Colonic mucosa (tissue), 4 donors: ENCODE data around the gene FRMD3. TPM values are rescaled to one million over a fixed set of nuclear protein-coding genes. Genes with fewer than 3 reads are reported as not detected.

Experiments
- DNase-seq: peaks from one replicate; pipeline ENCODE4 v3.0.0-alpha.2; 2020
- H3K27ac ChIP-seq: fragments of 200-600 bp; one replicate; pipeline ENCODE4 v1.8.0; 2021
- H3K27me3 ChIP-seq: fragments of 200-600 bp; one replicate; pipeline ENCODE4 v1.8.0; 2021
- H3K36me3 ChIP-seq: fragments of 200-600 bp; one replicate; pipeline ENCODE4 v1.8.0; 2021
- H3K4me1 ChIP-seq: fragments of 200-600 bp; one replicate; pipeline ENCODE4 v1.8.0; 2021; ENCODE audit warnings: mild to moderate bottlenecking
- H3K4me3 ChIP-seq: fragments of 200-600 bp; one replicate; pipeline ENCODE4 v1.8.0; 2021
- H3K9ac ChIP-seq, 2 donors: one replicate each; pipeline ENCODE4 v1.7.0; 2013; ENCODE audit warnings: control low read depth in 2 of 2, low read depth in 2 of 2, low read length in 2 of 2
- H3K9me3 ChIP-seq: fragments of 200-600 bp; one replicate; pipeline ENCODE4 v1.8.0; 2021
- intact Hi-C: fragments of 100-400 bp; cut with DNase I; formaldehyde crosslinking; loops from one replicate; pipeline ENCODE4 v1.14.1; 2022
- total RNA-seq, 2 donors: library from RNA; stranded (reverse); fragmentation: NEBNext Ultra II Directional in 1 of 2; extraction: Animal tissue kit (Norgen Biotek cat#: 25700) in 1 of 2; gene quantifications; one replicate each; pipeline ENCODE4 v1.2.1, GENCODE V29; 2021
- TF ChIP-seq, protein P1 (sequence below): fragments of 200-600 bp; IDR thresholded peaks from one replicate; pipeline ENCODE4 v1.8.0; 2022; ENCODE audit warnings: antibody characterized with exemption, mild to moderate bottlenecking
- donor health status: healthy.
- donor health status: DM: no; HTN: no; CAD: no.
- donor health status: DM: no; HTN: no; CAD: no.

Gene FRMD3
- total RNA-seq, 2 donors from 2014 or later = 14.7 to 21.3 TPM

DNA sequence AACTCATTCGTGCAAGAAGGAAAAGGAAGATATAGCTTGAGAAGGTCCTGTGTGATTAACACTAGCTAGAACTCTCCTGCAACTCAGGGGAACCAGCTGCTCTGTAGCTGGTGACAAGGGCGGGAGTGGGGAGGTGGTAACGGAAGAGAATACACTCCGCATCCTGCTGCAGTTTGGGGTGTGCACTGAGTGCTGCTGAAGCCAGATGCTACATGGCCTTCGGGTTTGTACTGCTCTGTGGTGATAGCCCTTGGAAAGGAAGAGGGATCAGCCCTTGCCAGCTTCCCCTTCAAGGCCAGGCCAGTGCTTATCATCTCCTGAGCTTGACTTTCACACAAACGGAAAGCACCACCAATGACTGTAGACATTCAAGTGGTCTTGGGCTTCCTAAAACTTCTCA lies 34.3 kb downstream of the FRMD3 start:
- Histone ChIP-seq H3K27ac (no peak overlapping the region), H3K27me3 (no peaks in the 10 kb centered on the region), H3K36me3 (no peaks in the 10 kb centered on the region), H3K4me1 (no peaks in the 10 kb centered on the region), H3K4me3 (no peak overlapping the region), H3K9ac (no peak overlapping the region), H3K9me3 (no peaks in the 10 kb centered on the region)
- no peak for DNase-seq
- TF ChIP-seq, protein P1, sequence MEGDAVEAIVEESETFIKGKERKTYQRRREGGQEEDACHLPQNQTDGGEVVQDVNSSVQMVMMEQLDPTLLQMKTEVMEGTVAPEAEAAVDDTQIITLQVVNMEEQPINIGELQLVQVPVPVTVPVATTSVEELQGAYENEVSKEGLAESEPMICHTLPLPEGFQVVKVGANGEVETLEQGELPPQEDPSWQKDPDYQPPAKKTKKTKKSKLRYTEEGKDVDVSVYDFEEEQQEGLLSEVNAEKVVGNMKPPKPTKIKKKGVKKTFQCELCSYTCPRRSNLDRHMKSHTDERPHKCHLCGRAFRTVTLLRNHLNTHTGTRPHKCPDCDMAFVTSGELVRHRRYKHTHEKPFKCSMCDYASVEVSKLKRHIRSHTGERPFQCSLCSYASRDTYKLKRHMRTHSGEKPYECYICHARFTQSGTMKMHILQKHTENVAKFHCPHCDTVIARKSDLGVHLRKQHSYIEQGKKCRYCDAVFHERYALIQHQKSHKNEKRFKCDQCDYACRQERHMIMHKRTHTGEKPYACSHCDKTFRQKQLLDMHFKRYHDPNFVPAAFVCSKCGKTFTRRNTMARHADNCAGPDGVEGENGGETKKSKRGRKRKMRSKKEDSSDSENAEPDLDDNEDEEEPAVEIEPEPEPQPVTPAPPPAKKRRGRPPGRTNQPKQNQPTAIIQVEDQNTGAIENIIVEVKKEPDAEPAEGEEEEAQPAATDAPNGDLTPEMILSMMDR = no peak
- intact Hi-C loops = no loop called here

DNA sequence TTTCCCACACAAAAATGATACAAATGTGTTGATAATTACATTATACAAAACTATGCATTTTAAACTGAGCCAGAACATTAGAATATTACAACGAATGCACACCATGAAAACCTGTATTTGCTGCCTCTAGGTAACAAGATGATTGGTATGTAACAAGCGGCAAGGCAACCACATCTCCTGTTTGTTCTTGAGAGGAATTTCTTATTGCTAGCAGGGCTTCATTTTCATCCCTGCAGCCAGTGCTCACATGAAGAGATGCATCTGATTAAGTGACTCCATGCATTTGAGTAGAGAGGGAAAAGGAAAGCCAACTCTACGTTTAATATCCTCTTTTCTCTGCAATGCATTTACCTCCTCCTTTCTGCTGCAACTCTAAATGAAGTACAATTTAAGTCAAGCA lies 36.6 kb downstream of the FRMD3 start:
- intact Hi-C loops = no loop called here

DNA sequence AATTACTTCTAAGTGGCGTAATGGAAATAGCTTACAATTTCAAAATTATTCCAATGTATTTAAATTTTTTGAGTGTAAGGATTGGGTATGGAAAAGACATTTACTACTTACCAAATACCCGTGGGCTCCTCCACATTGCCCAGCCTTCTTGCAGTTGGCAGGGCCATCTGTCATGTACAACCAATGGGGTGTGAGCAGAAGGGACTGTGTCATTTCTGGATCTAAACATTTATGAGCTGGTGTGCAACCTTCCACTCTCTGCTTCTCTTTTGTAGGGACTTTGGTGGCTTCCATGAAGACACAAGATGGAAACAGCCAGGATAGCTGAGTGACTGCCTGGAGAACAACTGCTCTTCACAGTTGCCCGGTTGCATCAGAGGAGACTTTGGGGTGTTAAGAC lies 40.8 kb downstream of the FRMD3 start:
- no peak for DNase-seq
- Histone ChIP-seq H3K9ac (no peak overlapping the region), H3K9me3 (no peaks in the 10 kb centered on the region), H3K27ac (no peak overlapping the region), H3K36me3 (no peaks in the 10 kb centered on the region), H3K4me3 (no peak overlapping the region), H3K27me3 (no peaks in the 10 kb centered on the region), H3K4me1 (no peaks in the 10 kb centered on the region)
- TF ChIP-seq, protein P1 = no peak
- intact Hi-C loops = no loop called here

More for the DNA sequence above, 36.6 kb downstream of the FRMD3 start:
- no peaks in the 10 kb centered on the region for H3K27me3 ChIP-seq
- H3K9me3 ChIP-seq = no peaks in the 10 kb centered on the region
- no peak overlapping the region for H3K4me3 ChIP-seq
- H3K27ac ChIP-seq = no peak overlapping the region
- DNase-seq = no peak
- TF ChIP-seq, protein P1 = no peak
- H3K4me1 ChIP-seq = no peaks in the 10 kb centered on the region
- H3K36me3 ChIP-seq = no peaks in the 10 kb centered on the region
- no peak overlapping the region for H3K9ac ChIP-seq

DNA sequence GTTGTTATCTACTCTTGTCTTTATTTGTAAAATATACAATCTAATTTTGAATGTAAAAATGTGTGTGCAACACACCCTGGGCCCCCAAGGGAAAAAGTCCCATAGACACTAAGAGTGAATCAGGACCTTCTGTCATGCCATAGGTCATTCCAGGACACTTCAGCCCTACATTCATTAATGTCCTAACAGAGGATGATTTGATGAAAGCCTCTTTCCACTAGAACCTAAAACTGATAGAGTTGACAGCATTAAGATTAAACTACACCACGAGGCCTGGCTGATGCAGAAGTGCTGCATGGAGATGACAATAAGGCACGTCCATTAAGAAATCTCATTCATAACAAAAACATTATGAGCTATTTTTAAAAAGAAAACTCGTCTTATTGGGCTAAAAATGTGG lies 46.2 kb downstream of the FRMD3 start:
- intact Hi-C loops = no loop called here
- DNase-seq = no peak
- Histone ChIP-seq H3K9me3 (no peaks in the 10 kb centered on the region), H3K36me3 (no peaks in the 10 kb centered on the region), H3K9ac (no peak overlapping the region), H3K27me3 (no peaks in the 10 kb centered on the region), H3K4me3 (no peak overlapping the region), H3K27ac (no peak overlapping the region), H3K4me1 (no peaks in the 10 kb centered on the region)
- TF ChIP-seq, protein P1 = no peak

DNA sequence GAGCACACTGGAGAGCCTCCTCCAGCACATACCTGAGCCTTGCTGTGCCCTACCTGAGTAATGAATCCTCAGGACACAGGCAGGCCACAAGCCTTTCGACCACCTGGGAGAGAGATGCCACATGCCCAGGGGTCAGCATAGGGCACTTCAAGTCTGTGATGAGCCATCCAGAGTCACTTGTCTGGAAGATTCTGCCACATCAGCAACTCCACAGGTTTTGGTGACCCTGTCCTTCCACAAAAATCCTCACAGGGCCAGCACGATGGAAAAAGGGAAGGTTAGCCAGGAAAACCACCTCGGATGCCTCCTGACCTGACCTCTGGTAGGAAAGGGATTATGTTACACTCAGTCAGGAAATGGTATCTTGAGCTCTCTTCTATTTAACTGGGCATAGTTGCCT lies 46.8 kb downstream of the FRMD3 start:
- DNase-seq = no peak
- Histone ChIP-seq H3K27me3 (no peaks in the 10 kb centered on the region), H3K9me3 (no peaks in the 10 kb centered on the region), H3K9ac (no peak overlapping the region), H3K4me3 (no peak overlapping the region), H3K27ac (no peak overlapping the region), H3K36me3 (no peaks in the 10 kb centered on the region), H3K4me1 (no peaks in the 10 kb centered on the region)
- TF ChIP-seq, protein P1 = no peak
- intact Hi-C loops = no loop called here

DNA sequence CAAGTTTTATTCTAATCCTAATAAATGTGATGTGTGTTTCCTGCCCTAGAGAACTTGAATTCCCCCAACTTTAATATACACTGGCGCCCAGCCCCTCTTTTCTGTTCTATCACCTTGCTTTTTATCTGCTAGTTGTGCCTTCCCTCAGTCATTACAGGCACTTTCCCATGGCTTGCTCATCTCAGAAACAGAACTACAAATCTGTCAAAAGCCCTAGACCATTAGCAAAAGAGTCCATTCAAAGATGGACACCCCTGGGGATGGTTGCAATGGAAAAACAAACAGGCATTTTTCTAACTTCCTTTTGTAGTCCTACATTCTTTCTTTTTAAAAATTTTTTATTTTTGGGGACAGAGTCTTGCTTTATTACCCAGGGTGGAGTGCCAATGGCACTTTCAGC lies 48.2 kb downstream of the FRMD3 start:
- Histone ChIP-seq H3K9ac (no peak overlapping the region), H3K9me3 (no peaks in the 10 kb centered on the region), H3K36me3 (no peaks in the 10 kb centered on the region), H3K4me1 (no peaks in the 10 kb centered on the region), H3K4me3 (no peak overlapping the region), H3K27me3 (no peaks in the 10 kb centered on the region), H3K27ac (no peak overlapping the region)
- DNase-seq = no peak
- intact Hi-C loops = no loop called here
- TF ChIP-seq, protein P1 = no peak
